ENCODE results near the gene LGALS3. TPM values are rescaled to one million over a fixed set of nuclear protein-coding genes. Genes with fewer than 3 reads are reported as not detected.

LGALS3 gene
- total and polyA plus RNA-seq, 7 experiments from 2014 or later: 0.35 to 71.7 (median 11.7) TPM

GRCh38 chr14:55092341-55092740 lies 36.7 kb upstream of the LGALS3 start:
- ChIA-PET POLR2A (no interaction called here), CTCF (interaction anchor here (1.4 kb wide), 1 partner anchor 68 kb away, joined by 4 read pairs; no protein-coding TSS in a partner anchor)
- H3K4me1 ChIP-seq (ENCODE audit: control insufficient read depth in 2 of 2, insufficient read depth in 2 of 2, low read length in 2 of 2): peaks cover 0 to 4% of the 10 kb centered on the region in 2 donors
- DNase-seq: no peak
- H3K36me3 Mint-ChIP-seq: no peaks in the 10 kb centered on the region
- H3K27ac ChIP-seq (ENCODE audit: low read depth, low read length): no peak overlapping the region
- no peak for ATAC-seq
- no peak overlapping the region for H3K4me3 Mint-ChIP-seq
- intact Hi-C loops (cut with micrococcal nuclease): no loop called here
- no peaks in the 10 kb centered on the region for H3K9me3 ChIP-seq (ENCODE audit: control insufficient read depth in 2 of 3, low read length in 3 of 3)
- peaks cover 4 to 30% (median 6%) of the 10 kb centered on the region in 7 donors for H3K4me1 Mint-ChIP-seq
- H3K27ac Mint-ChIP-seq: peak overlapping the region in 1 of 9 donors; percentile 24
- peaks cover 0 to 4% (median 0%) of the 10 kb centered on the region in 5 donors for H3K27me3 Mint-ChIP-seq
- no peaks in the 10 kb centered on the region for H3K9me3 Mint-ChIP-seq
- no peaks in the 10 kb centered on the region for H3K36me3 ChIP-seq (ENCODE audit: control insufficient read depth in 2 of 3, insufficient read depth in 3 of 3, low read length in 3 of 3)
- H3K4me3 ChIP-seq (ENCODE audit: low read length): no peak overlapping the region
- H3K27me3 ChIP-seq (ENCODE audit: control insufficient read depth in 2 of 2, insufficient read depth in 2 of 2, low read length in 2 of 2): no peaks in the 10 kb centered on the region

GRCh38 chr14:55094292-55095157 lies 34.5 kb upstream of the LGALS3 start:
- Histone ChIP-seq H3K36me3 (ENCODE audit: control insufficient read depth in 2 of 3, insufficient read depth in 3 of 3, low read length in 3 of 3) (no peaks in the 10 kb centered on the region), H3K4me3 (ENCODE audit: low read length) (no peak overlapping the region), H3K4me1 (ENCODE audit: control insufficient read depth in 2 of 2, insufficient read depth in 2 of 2, low read length in 2 of 2) (peaks cover 0 to 14% of the 10 kb centered on the region in 2 donors), H3K27me3 (ENCODE audit: control insufficient read depth in 2 of 2, insufficient read depth in 2 of 2, low read length in 2 of 2) (no peaks in the 10 kb centered on the region), H3K9me3 (ENCODE audit: control insufficient read depth in 2 of 3, low read length in 3 of 3) (no peaks in the 10 kb centered on the region), H3K27ac (ENCODE audit: low read depth, low read length) (no peak overlapping the region)
- Mint-ChIP-seq H3K36me3 (peaks cover 0 to 3% (median 0%) of the 10 kb centered on the region in 5 donors), H3K4me3 (no peak overlapping the region), H3K27me3 (peaks cover 0 to 4% (median 0%) of the 10 kb centered on the region in 5 donors), H3K27ac (no peak overlapping the region), H3K4me1 (peaks cover 12 to 43% (median 17%) of the 10 kb centered on the region in 7 donors), H3K9me3 (peaks cover 0 to 3% (median 0%) of the 10 kb centered on the region in 11 donors)
- DNase-seq (no peak), ATAC-seq (no peak)
- intact Hi-C loops (cut with micrococcal nuclease): loop anchor here in 1 of 2 donors (1.0 kb wide), 1 partner anchor 38 kb away; no protein-coding TSS in a partner anchor
- POLR2A ChIA-PET: interaction anchor here (0.6 kb wide), 2 partner anchors 9 to 22 kb away, joined by 3 read pairs; no protein-coding TSS in a partner anchor
- CTCF ChIA-PET: interaction anchor here (0.5 to 1.4 kb wide), 5 partner anchors 24 to 504 kb away, joined by 3 to 4 read pairs (median 3); partner anchors contain the start of gene MAPK1IP1L

DNA sequence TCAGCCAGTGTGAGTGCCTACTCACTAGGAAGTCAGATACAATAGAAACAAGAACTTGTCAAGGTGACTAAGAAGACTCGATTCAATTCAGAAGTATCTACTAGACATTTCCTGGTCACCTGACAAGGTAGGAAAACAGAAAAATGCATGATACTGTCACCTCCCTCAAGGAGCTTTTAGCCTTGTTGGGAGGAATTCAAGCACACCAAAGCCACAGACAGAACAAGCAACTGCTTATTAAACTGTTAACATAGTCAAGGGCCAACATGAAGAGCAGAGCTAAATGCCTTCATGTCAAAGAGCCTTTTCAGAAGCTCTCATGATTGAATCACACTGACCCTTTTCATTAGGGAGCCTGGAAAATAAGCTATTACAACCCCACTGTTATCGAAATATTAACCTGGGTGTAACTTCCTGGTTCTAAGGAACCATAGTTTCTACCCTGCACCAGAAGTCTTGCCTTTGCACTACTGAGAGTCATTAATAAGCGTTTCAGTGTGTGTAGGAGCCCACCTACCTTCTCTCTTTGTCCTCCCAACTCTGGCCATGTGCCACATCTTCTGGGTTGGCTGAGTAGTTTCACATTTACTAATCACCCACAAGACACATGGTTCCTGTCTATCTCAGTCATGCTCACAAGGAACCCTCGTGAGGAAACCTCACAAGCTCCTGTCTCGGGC lies 31.0 kb upstream of the LGALS3 start:
- Histone ChIP-seq H3K9me3 (ENCODE audit: control insufficient read depth in 2 of 3, low read length in 3 of 3) (no peaks in the 10 kb centered on the region), H3K4me3 (ENCODE audit: low read length) (no peak overlapping the region), H3K4me1 (ENCODE audit: control insufficient read depth in 2 of 2, insufficient read depth in 2 of 2, low read length in 2 of 2) (peaks cover 6 to 29% of the 10 kb centered on the region in 2 donors), H3K36me3 (ENCODE audit: control insufficient read depth in 2 of 3, insufficient read depth in 3 of 3, low read length in 3 of 3) (no peaks in the 10 kb centered on the region), H3K27me3 (ENCODE audit: control insufficient read depth in 2 of 2, insufficient read depth in 2 of 2, low read length in 2 of 2) (no peaks in the 10 kb centered on the region), H3K27ac (ENCODE audit: low read depth, low read length) (no peak overlapping the region)
- ATAC-seq (peak; percentile 71), DNase-seq (peak in 1 of 9 donors; percentile 30)
- intact Hi-C loops (cut with micrococcal nuclease): no loop called here
- peak overlapping the region in 6 of 10 donors; percentile 1 to 70 (median 18) for H3K4me3 Mint-ChIP-seq
- H3K36me3 Mint-ChIP-seq: peaks cover 0 to 8% (median 0%) of the 10 kb centered on the region in 5 donors
- ChIA-PET POLR2A (no interaction called here), CTCF (interaction anchor here (0.7 kb wide), 1 partner anchor 8 kb away, joined by 3 read pairs; no protein-coding TSS in a partner anchor)
- peaks cover 0 to 3% (median 0%) of the 10 kb centered on the region in 11 donors for H3K9me3 Mint-ChIP-seq
- peaks cover 0 to 1% (median 0%) of the 10 kb centered on the region in 5 donors for H3K27me3 Mint-ChIP-seq
- peaks cover 25 to 52% (median 27%) of the 10 kb centered on the region in 7 donors for H3K4me1 Mint-ChIP-seq
- peak overlapping the region in 6 of 9 donors; percentile 21 to 92 (median 56) for H3K27ac Mint-ChIP-seq

GRCh38 chr14:55098561-55098898 lies 30.5 kb upstream of the LGALS3 start:
- H3K27ac ChIP-seq (ENCODE audit: low read depth, low read length): no peak overlapping the region

DNA sequence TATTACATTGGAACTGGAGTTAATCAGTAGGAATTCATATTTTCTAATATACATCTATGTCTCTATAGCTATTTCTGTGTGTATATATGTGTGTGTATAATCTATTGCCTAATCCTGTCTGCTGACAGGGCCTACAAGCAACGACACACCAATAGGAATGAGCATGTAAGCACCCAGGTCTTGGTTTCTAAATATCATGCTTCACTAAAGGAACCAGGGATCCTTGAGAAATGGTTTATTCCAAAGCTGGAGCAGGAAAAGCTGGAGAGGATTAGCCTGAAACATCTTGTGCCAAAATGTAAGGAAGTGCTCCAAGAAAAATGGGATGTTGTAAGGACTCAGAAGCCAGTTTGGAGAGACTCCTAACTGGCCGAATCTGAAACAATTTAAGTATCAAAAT lies 29.3 kb upstream of the LGALS3 start:
- POLR2A ChIA-PET: no interaction called here
- H3K4me3 ChIP-seq (ENCODE audit: low read length): no peak overlapping the region
- H3K27ac ChIP-seq (ENCODE audit: low read depth, low read length): no peak overlapping the region
- Mint-ChIP-seq H3K4me1 (peaks cover 31 to 60% (median 33%) of the 10 kb centered on the region in 7 donors), H3K4me3 (no peak overlapping the region), H3K9me3 (peaks cover 0 to 14% (median 4%) of the 10 kb centered on the region in 11 donors), H3K36me3 (peaks cover 0 to 21% (median 3%) of the 10 kb centered on the region in 5 donors), H3K27ac (no peak overlapping the region), H3K27me3 (no peaks in the 10 kb centered on the region)
- no peaks in the 10 kb centered on the region for H3K27me3 ChIP-seq (ENCODE audit: control insufficient read depth in 2 of 2, insufficient read depth in 2 of 2, low read length in 2 of 2)
- peaks cover 0 to 5% (median 5%) of the 10 kb centered on the region in 3 experiments for H3K9me3 ChIP-seq (ENCODE audit: control insufficient read depth in 2 of 3, low read length in 3 of 3)
- ATAC-seq (no peak), DNase-seq (no peak)
- no peaks in the 10 kb centered on the region for H3K36me3 ChIP-seq (ENCODE audit: control insufficient read depth in 2 of 3, insufficient read depth in 3 of 3, low read length in 3 of 3)
- peaks cover 10 to 46% of the 10 kb centered on the region in 2 donors for H3K4me1 ChIP-seq (ENCODE audit: control insufficient read depth in 2 of 2, insufficient read depth in 2 of 2, low read length in 2 of 2)
- intact Hi-C loops (cut with micrococcal nuclease): loop anchor here in 1 of 2 donors (5.0 kb wide), 1 partner anchor 43 kb away; no protein-coding TSS in a partner anchor
- CTCF ChIA-PET: no interaction called here

More at GRCh38 chr14:55098561-55098898, 30.5 kb upstream of the LGALS3 start:
- no peak overlapping the region for H3K4me3 ChIP-seq (ENCODE audit: low read length)
- ChIA-PET POLR2A (no interaction called here), CTCF (interaction anchor here (0.7 kb wide), 1 partner anchor 9 kb away, joined by 3 read pairs; no protein-coding TSS in a partner anchor)
- H3K27me3 Mint-ChIP-seq: no peaks in the 10 kb centered on the region
- H3K4me1 ChIP-seq (ENCODE audit: control insufficient read depth in 2 of 2, insufficient read depth in 2 of 2, low read length in 2 of 2): peaks cover 10 to 34% of the 10 kb centered on the region in 2 donors
- H3K27me3 ChIP-seq (ENCODE audit: control insufficient read depth in 2 of 2, insufficient read depth in 2 of 2, low read length in 2 of 2): no peaks in the 10 kb centered on the region
- H3K27ac Mint-ChIP-seq: peak overlapping the region in 6 of 9 donors; percentile 21 to 92 (median 56)
- peaks cover 0 to 11% (median 0%) of the 10 kb centered on the region in 5 donors for H3K36me3 Mint-ChIP-seq
- DNase-seq (no peak), ATAC-seq (no peak)
- peak overlapping the region in 5 of 10 donors; percentile 1 to 70 (median 16) for H3K4me3 Mint-ChIP-seq
- H3K4me1 Mint-ChIP-seq: peaks cover 28 to 55% (median 31%) of the 10 kb centered on the region in 7 donors
- peaks cover 0 to 3% (median 0%) of the 10 kb centered on the region in 11 donors for H3K9me3 Mint-ChIP-seq
- H3K36me3 ChIP-seq (ENCODE audit: control insufficient read depth in 2 of 3, insufficient read depth in 3 of 3, low read length in 3 of 3): no peaks in the 10 kb centered on the region
- intact Hi-C loops (cut with micrococcal nuclease): no loop called here
- no peaks in the 10 kb centered on the region for H3K9me3 ChIP-seq (ENCODE audit: control insufficient read depth in 2 of 3, low read length in 3 of 3)

- Histone ChIP-seq H3K4me1 (ENCODE audit: control insufficient read depth in 2 of 2, insufficient read depth in 2 of 2, low read length in 2 of 2) (peaks cover 10 to 47% of the 10 kb centered on the region in 2 donors), H3K27me3 (ENCODE audit: control insufficient read depth in 2 of 2, insufficient read depth in 2 of 2, low read length in 2 of 2) (no peaks in the 10 kb centered on the region), H3K9me3 (ENCODE audit: control insufficient read depth in 2 of 3, low read length in 3 of 3) (peaks cover 0 to 5% (median 5%) of the 10 kb centered on the region in 3 experiments), H3K36me3 (ENCODE audit: control insufficient read depth in 2 of 3, insufficient read depth in 3 of 3, low read length in 3 of 3) (no peaks in the 10 kb centered on the region), H3K4me3 (ENCODE audit: low read length) (no peak overlapping the region), H3K27ac (ENCODE audit: low read depth, low read length) (no peak overlapping the region)
- ATAC-seq (no peak), DNase-seq (no peak)
- H3K4me3 Mint-ChIP-seq: no peak overlapping the region
- H3K27ac Mint-ChIP-seq: peak overlapping the region in 5 of 9 donors; percentile 32 to 97 (median 89)
- POLR2A ChIA-PET: interaction anchor here (2.1 kb wide), 1 partner anchor 51 kb away, joined by 7 read pairs; the partner anchor contains the start of gene MAPK1IP1L
- peaks cover 0 to 17% (median 4%) of the 10 kb centered on the region in 11 donors for H3K9me3 Mint-ChIP-seq
- H3K4me1 Mint-ChIP-seq: peaks cover 31 to 60% (median 33%) of the 10 kb centered on the region in 7 donors
- intact Hi-C loops (cut with micrococcal nuclease): loop anchor here in 1 of 2 donors (5.0 kb wide), 1 partner anchor 41 kb away; no protein-coding TSS in a partner anchor
- CTCF ChIA-PET: interaction anchor here (0.7 kb wide), 1 partner anchor 34 kb away, joined by 3 read pairs; no protein-coding TSS in a partner anchor
- no peaks in the 10 kb centered on the region for H3K27me3 Mint-ChIP-seq
- H3K36me3 Mint-ChIP-seq: peaks cover 0 to 24% (median 3%) of the 10 kb centered on the region in 5 donors
Measured at GRCh38 chr14:55101698-55102097, 27.4 kb upstream of the LGALS3 start.
